Natural killer cell (primary cell): ENCODE measurements around the gene DUSP8. TPM values are rescaled to one million over a fixed set of nuclear protein-coding genes. Genes with fewer than 3 reads are reported as not detected.

Experiments
- ATAC-seq, 3 donors: fragments of 150-1000 bp in 2 of 3; fragments of 200-7000 bp in 1 of 3; cut with Tn5 transposase; 1 replicate in 1 of 3; 2 replicates in 2 of 3; pipeline ENCODE4 v1.10.0; 2021; ENCODE audit warnings: mild to moderate bottlenecking in 2 of 3, moderate library complexity in 2 of 3
- DNase-seq, 2 donors: peaks; one replicate each; pipeline versions ENCODE4 v3.0.0 to v3.0.0-alpha.2; 2013 to 2021; ENCODE audit warnings: mixed read lengths in 1 of 2
- H3K27ac ChIP-seq: one replicate; pipeline ENCODE4 v1.5.1; 2013; ENCODE audit warnings: mild to moderate bottlenecking, low read length
- H3K27me3 ChIP-seq: one replicate; pipeline ENCODE4 v1.6.1; 2013; ENCODE audit warnings: low read length; ENCODE audit not compliant: control insufficient read depth, insufficient read depth
- H3K36me3 ChIP-seq: one replicate; pipeline ENCODE4 v1.6.1; 2013; ENCODE audit warnings: low read length; ENCODE audit not compliant: control insufficient read depth, insufficient read depth
- H3K4me1 ChIP-seq: one replicate; pipeline ENCODE4 v1.6.1; 2013; ENCODE audit warnings: low read length; ENCODE audit not compliant: control insufficient read depth, insufficient read depth
- H3K4me3 ChIP-seq: one replicate; pipeline ENCODE4 v1.5.1; 2013; ENCODE audit warnings: low read length
- H3K9me3 ChIP-seq: one replicate; pipeline ENCODE4 v1.6.1; 2013; ENCODE audit warnings: low read length; ENCODE audit not compliant: control insufficient read depth, insufficient read depth
- H3K27ac Mint-ChIP-seq, 2 donors: one replicate each; pipeline ENCODE4 v1.8.0; 2022; ENCODE audit warnings: mild to moderate bottlenecking in 2 of 2, mixed read lengths in 2 of 2, moderate library complexity in 1 of 2
- H3K27me3 Mint-ChIP-seq, 2 donors: one replicate each; pipeline ENCODE4 v1.8.0; 2022; ENCODE audit warnings: low read depth in 2 of 2, mixed read lengths in 2 of 2
- H3K36me3 Mint-ChIP-seq: one replicate; pipeline ENCODE4 v1.8.0; 2022; ENCODE audit warnings: mixed read lengths
- H3K4me1 Mint-ChIP-seq, 2 donors: one replicate each; pipeline ENCODE4 v1.8.0; 2022; ENCODE audit warnings: mixed read lengths in 2 of 2
- H3K4me3 Mint-ChIP-seq: one replicate; pipeline ENCODE4 v1.8.0; 2022; ENCODE audit warnings: mild to moderate bottlenecking, moderate library complexity, mixed read lengths
- H3K9me3 Mint-ChIP-seq, 2 donors: one replicate each; pipeline ENCODE4 v1.8.0; 2022; ENCODE audit warnings: mixed read lengths in 2 of 2
- CTCF ChIP-seq: fragments of 200-600 bp; IDR thresholded peaks from one replicate; pipeline ENCODE4 v1.8.0; 2022; ENCODE audit warnings: antibody characterized with exemption
- WGBS: methylation state at CpG from one replicate; pipeline ENCODE4 v1.1.7; 2013; ENCODE audit warnings: missing lambda C conversion rate; ENCODE audit not compliant: insufficient coverage; 5-methylcytosine and 5-hydroxymethylcytosine counted together
- intact Hi-C: fragments of 100-400 bp; cut with micrococcal nuclease; formaldehyde crosslinking; loops from one replicate; pipeline ENCODE4 v1.14.2; 2022
- total RNA-seq, 4 donors: library from RNA; stranded (reverse); fragments of 120-200 nt in 1 of 4; gene quantifications; one replicate each; pipeline versions ENCODE4 v1.2.3 to v1.2.4, GENCODE V29; 2013 to 2022

The DUSP8 gene
- total RNA-seq, 3 donors from 2014 or later (not counting 1 experiment from before 2014, with no cell fraction given), result 24.1 to 47.3 (median 38.4) TPM

GRCh38 chr11:1545432-1545831 lies 26.6 kb downstream of the DUSP8 start:
- no peaks in the 10 kb centered on the region for H3K9me3 Mint-ChIP-seq
- peaks cover 18 to 26% of the 10 kb centered on the region in 2 donors for H3K27me3 Mint-ChIP-seq
- H3K4me3 ChIP-seq, result no peak overlapping the region
- H3K27me3 ChIP-seq, result peaks cover 17% of the 10 kb centered on the region
- H3K36me3 ChIP-seq, result no peaks in the 10 kb centered on the region
- peaks cover 17% of the 10 kb centered on the region for H3K4me1 ChIP-seq
- intact Hi-C loops, result loop anchor here (5.0 kb wide), 1 partner anchor 82 kb away; the partner anchor contains the start of gene KRTAP5-5
- peak overlapping the region; percentile 4 for H3K4me3 Mint-ChIP-seq
- 77% methylated on average over 5 of the region's 5 CpGs for WGBS
- H3K4me1 Mint-ChIP-seq, result no peaks in the 10 kb centered on the region
- no peaks in the 10 kb centered on the region for H3K36me3 Mint-ChIP-seq
- no peaks in the 10 kb centered on the region for H3K9me3 ChIP-seq
- TF ChIP-seq CTCF, result no peak
- ATAC-seq (no peak), DNase-seq (no peak)
- no peak overlapping the region for H3K27ac Mint-ChIP-seq
- H3K27ac ChIP-seq, result no peak overlapping the region

- no peaks in the 10 kb centered on the region for H3K36me3 ChIP-seq
- no peak overlapping the region for H3K27ac Mint-ChIP-seq
- intact Hi-C loops, result no loop called here
- no peak for TF ChIP-seq CTCF
- H3K9me3 ChIP-seq, result no peaks in the 10 kb centered on the region
- peaks cover 17% of the 10 kb centered on the region for H3K4me1 ChIP-seq
- DNase-seq, result no peak
- peaks cover 9 to 23% of the 10 kb centered on the region in 2 donors for H3K27me3 Mint-ChIP-seq
- no peak overlapping the region for H3K4me3 ChIP-seq
- no peak overlapping the region for H3K4me3 Mint-ChIP-seq
- no peaks in the 10 kb centered on the region for H3K9me3 Mint-ChIP-seq
- H3K36me3 Mint-ChIP-seq, result no peaks in the 10 kb centered on the region
- no peak for ATAC-seq
- peaks cover 17% of the 10 kb centered on the region for H3K27me3 ChIP-seq
- H3K4me1 Mint-ChIP-seq, result no peaks in the 10 kb centered on the region
- WGBS, result 81% methylated on average over 6 of the region's 6 CpGs
- H3K27ac ChIP-seq, result no peak overlapping the region
Observed at GRCh38 chr11:1544536-1544935, 27.5 kb downstream of the DUSP8 start.

- H3K36me3 Mint-ChIP-seq, result no peaks in the 10 kb centered on the region
Observed at GRCh38 chr11:1543606-1544263, 28.3 kb downstream of the DUSP8 start.

More at GRCh38 chr11:1543606-1544263, 28.3 kb downstream of the DUSP8 start:
- Histone ChIP-seq H3K27ac (no peak overlapping the region), H3K36me3 (no peaks in the 10 kb centered on the region), H3K27me3 (peaks cover 17% of the 10 kb centered on the region), H3K4me3 (no peak overlapping the region), H3K9me3 (no peaks in the 10 kb centered on the region), H3K4me1 (peaks cover 17% of the 10 kb centered on the region)
- no peaks in the 10 kb centered on the region for H3K4me1 Mint-ChIP-seq
- DNase-seq, result no peak
- no peak overlapping the region for H3K27ac Mint-ChIP-seq
- no peak for ATAC-seq
- 90% methylated on average over 13 of the region's 13 CpGs for WGBS
- H3K27me3 Mint-ChIP-seq, result peaks cover 7 to 18% of the 10 kb centered on the region in 2 donors
- TF ChIP-seq CTCF, result no peak
- intact Hi-C loops, result no loop called here
- H3K4me3 Mint-ChIP-seq, result no peak overlapping the region
- no peaks in the 10 kb centered on the region for H3K9me3 Mint-ChIP-seq
